SU-DHL-6 (cell line): ENCODE measurements around the gene RAPGEF4.
A peak's percentile ranks its signal among the peaks of the same experiment; 100 is the strongest.

Experiments used
- CTCF ChIP-seq: fragments of 200-600 bp; sonication (generic); IDR thresholded peaks from one replicate; pipeline ENCODE4 v1.5.1; 2017; ENCODE audit warnings: antibody characterized with exemption, mild to moderate bottlenecking, low read length, moderate library complexity; ENCODE audit not compliant: insufficient read depth, poor library complexity, severe bottlenecking
- EZH2phosphoT487 ChIP-seq: fragments of 200-600 bp; sonication (generic), shearing (Covaris generic); conservative IDR thresholded peaks from 2 replicates; pipeline ENCODE4 v1.6.1; 2018; ENCODE audit warnings: mild to moderate bottlenecking, antibody characterized with exemption, low read length, moderate library complexity, mixed read lengths

- TF ChIP-seq CTCF (peak; percentile 69), EZH2phosphoT487 (no peak)
These were observed 196.4 kb downstream of the RAPGEF4 start for GRCh38 chr2:172931918-172932520.
